Effector CD8-positive, alpha-beta T cell (primary cell): ENCODE measurements around the gene ELP5.
A peak's percentile ranks its signal among the peaks of the same experiment; 100 is the strongest.

ENCODE experiments used
- DNase-seq: peaks from one replicate; lab custom pipeline; 2025; lab: John Stamatoyannopoulos, UW

ELP5 gene

GRCh38 chr17:7285679-7286078, 33.7 kb downstream of the ELP5 start:
- DNase-seq, result no peak

DNA sequence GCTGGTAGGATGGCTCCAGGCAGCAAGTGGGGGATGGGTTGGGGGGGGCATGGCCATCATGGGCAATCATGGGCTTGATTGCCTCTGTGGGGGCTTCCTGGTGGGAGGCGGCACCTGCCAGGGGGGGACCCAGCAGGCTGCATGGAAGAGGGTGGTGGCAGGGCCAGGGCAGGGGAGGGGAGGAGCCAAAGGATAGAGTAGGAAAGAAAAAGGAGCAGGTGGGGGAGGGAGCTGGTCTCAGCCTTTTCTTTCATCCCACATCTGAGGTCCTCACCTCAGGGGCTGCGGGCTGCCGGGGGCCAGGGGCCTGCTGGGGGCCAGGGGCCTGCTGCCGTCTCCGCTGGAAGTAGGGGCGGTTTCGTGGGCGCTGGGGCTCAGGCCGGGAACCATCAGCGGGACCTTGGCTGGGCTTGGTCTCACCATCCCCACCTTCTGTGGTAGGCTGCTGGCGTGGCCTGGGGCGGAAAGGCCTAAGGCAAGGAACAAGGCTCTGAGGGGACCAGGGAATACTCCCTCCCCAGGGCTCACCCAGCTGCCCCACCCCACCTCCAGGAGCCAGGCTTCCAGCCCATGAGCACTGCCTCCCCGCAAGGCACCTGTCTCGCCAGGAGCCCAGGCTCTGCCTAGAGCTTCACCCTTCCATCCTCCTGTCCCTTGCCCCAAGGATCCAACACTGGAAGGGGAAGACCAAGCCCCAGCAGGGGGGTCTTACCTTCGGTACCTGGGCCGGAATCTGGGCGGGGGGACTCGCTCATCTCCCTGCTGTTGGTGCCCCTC, 37.4 kb downstream of the ELP5 start:
- no peak for DNase-seq

- no peak for DNase-seq
Observed at GRCh38 chr17:7290166-7290565, 38.2 kb downstream of the ELP5 start.

GRCh38 chr17:7290685-7291084, 38.7 kb downstream of the ELP5 start:
- no peak for DNase-seq

GRCh38 chr17:7292194-7292593, 40.2 kb downstream of the ELP5 start:
- no peak for DNase-seq

DNA sequence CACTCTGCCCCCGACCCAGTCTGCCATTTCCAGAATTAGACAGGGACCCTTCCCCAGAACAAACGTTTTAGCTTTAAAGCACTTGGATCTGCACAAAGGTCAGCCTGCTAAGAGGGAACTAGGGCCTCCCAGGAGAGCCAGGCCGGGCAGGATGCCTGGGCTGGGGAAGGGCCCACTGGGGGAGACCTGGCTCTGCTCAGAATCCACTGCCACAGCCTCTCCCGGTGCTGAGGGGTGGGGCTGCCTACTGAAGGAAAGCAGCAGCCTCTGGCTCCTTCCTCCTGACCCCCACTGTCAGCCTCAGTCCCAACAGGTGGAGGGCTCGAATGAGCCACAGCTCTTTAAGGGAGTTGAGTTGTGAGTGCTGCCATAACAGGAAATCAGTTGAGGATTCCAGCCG, 40.7 kb downstream of the ELP5 start:
- no peak for DNase-seq

- DNase-seq, result no peak
Observed at GRCh38 chr17:7293159-7293558, 41.1 kb downstream of the ELP5 start.

GRCh38 chr17:7293816-7294613, 42.0 kb downstream of the ELP5 start:
- DNase-seq, result peak; percentile 22

DNA sequence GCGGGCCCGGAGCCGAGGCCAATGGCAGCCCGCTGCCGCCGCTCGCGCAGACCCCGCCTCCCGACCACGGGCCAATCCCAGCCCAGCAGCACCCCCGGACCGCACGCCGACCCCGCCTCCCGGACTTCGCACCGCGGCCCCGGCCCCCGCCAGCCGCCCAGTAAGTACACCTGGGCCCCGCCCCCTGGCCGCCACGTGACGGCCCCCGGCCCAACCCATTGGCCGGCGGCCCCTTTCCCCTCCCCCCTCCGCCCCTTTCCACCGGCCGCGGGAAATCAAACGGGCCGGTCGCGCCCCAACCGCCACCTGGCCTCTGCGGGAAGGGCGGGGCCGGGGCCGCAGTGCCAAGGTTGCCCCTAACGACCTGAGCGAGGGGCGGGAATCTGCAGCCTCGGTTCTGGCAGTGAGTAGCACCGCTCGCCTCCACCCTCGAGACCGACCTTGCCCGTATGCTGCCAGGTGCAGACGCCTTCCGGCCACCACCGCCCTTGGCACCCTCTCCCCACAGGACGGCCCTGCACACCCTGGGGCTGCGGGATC, 42.7 kb downstream of the ELP5 start, which contains the start of gene YBX2:
Gene YBX2 (minus strand): TSS at position 26 of the 540 bp plus-strand sequence. CDS start 139 bp downstream, outside the sequence.
- peak; percentile 52 for DNase-seq

GRCh38 chr17:7295230-7296180, 43.5 kb downstream of the ELP5 start:
- DNase-seq, result no peak

DNA sequence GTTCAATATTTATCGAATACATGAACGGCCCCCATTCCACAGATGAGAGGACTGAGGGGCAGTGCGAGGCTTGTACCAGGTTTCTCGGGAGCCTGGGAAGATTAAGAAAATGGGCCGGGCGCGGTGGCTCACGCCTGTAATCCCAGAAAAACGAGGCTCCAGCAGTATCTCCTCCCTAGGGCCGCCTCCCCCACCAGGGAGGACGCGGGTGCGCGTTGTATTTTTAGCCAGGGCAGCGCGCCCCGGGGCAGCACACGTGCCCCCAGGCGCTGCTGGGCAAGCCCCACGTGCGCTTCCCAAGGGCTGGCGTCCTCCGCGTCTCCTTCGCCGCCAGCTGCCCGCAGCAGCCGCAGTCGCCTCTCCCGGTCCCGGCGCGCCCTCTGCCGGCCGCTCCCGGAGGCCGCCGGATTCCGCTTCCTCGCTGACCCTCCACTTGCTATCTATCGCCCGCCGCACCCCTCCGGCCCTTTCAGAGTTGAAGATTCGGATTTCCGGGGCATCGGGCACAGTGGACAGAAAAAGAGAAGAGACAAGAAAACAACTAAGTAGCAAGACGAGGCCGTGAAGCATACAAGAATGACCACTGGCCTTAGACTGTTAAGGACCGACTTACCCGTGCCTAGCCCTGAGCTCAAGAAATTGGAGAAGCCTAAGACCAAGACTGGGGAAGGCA, 44.3 kb downstream of the ELP5 start:
- peak; percentile 38 for DNase-seq

GRCh38 chr17:7304179-7304578, 52.2 kb downstream of the ELP5 start:
- no peak for DNase-seq

DNA sequence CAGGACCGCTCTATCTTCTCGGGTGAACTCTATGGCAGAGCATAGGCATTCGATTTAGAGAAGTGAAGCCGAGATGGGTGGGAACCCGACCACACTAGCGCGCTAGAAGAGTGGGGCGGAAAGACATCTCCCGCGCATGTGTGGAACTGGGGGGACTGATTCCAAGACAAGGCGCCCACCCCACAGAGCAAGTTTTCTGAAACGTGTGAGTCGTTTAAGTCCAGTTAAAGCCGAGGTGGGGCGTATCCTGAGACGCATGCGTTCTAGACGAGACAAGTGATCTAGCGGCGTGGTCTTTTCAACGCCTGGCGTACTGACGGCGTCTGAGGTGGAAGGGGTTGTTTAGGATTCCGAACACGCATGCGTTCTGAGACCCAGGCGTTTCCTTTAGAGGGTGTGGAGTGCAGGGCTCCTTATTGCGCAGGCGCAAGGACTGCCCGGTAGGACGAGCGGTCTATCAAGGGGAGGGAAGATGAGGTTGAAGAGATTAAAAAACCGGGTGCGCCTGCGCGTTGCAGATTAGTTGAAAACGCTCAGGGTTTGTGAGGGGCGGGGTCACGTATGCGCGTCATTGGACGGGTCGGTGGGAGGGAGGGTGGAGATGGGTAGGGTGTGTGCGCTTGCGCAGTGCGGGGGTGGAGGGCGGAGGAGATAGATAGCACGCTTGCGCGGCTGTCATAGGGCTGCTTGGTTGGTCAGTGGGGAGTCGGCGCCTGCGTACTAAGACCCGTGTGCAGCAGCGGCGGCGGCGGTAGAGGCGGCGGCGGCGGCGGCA, 55.1 kb downstream of the ELP5 start, which contains the start of gene EIF5A:
Gene EIF5A (plus strand): TSS at position 718 of the 775 bp plus-strand sequence. CDS start 2,008 bp downstream, outside the sequence.
- DNase-seq, result peak; percentile 100

GRCh38 chr17:7307686-7308624, 55.9 kb downstream of the ELP5 start:
- peak; percentile 54 for DNase-seq

DNA sequence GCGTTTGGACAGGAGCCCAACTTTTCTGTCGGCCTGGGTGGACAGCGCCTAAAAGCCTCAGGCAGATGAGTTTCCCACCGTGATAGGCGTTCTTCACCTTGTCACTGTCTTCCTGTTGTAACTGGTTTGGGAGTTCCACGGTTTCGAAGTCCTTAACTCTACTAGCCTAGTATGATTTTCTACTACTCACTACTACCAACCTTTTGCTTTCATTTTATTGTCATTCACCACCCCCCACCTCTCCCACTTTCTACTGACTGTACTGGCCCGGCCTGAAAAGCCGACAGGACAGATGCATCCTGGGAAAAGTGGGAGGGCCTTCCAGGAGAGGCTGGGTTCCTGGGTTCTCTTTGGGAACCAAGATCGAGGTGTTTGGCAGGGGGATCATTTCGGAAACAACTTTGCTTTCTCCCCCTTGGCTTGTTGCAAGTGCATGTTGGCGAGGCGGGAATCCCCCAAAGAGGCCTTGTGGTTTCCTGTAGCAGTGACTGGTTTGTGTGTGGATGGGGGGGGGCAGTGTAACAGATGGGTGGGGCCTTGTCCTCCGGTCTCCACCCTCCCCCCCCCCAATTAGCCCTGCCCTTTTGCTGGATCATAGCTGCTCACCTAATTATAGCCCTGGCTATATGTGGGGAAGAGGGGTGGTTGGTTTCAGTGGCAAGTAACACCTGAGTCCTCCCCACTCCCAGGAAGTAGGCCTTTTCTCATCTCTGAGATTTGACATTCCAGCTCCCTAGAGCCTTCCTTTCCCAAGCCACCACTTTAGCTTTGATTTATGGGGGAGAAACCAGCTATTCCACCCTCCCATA, 56.8 kb downstream of the ELP5 start:
- peak; percentile 79 for DNase-seq
